IPS DF 19.7 (cell line): ENCODE data around the gene CADM1.

ENCODE experiments used
- DNase-seq: peaks from one replicate; pipeline ENCODE4 v3.0.0-alpha.2; 2013; ENCODE audit warnings: low read depth, low spot score

Gene CADM1

DNA sequence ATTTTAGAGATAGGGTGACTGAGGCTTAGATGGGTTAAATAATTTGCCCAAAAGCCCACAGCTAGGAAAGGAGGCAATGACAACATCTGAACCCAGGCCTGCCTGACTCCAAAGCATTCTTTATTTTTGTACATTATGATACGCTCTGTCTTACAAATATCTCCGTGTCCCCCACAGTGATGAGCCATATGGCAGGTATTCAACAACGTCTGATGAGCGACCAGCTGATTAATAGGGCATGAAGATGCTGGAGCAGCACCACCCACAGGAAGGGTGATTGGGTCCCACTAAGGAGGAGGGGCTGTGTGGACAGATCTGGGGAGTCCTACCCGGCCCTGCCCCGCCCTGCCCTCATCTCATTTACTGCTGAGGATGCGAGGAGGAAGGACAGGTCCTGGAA is 380.6 kb downstream of the CADM1 start:
- no peak for DNase-seq

DNA sequence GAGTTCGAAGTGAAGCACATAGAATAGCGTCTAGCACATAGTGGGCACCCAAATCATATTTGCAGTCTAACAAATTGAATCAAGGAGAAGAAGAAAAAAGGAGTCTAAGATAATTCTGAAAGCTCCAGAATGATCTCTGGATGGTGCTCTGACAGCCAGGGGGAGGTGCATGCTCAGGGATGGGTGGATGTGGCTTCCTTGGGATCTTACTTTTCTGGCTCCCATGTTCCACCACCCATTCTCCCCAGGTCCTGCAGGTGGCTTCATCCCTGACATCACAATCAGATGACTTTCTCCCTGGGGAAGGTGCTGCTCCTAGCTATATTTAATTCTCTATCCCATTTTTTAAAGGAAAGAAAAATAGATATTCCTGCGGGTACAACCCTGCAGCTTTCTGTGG is 381.9 kb downstream of the CADM1 start:
- no peak for DNase-seq
